HepG2 (cell line): ENCODE data around the gene ATP9B. TPM values are rescaled to one million over a fixed set of nuclear protein-coding genes. Genes with fewer than 3 reads are reported as not detected.

Experiments used
- ATAC-seq: fragments of 200-7000 bp; cut with Tn5 transposase; 3 replicates; pipeline ENCODE4 v1.9.1; 2020; ENCODE audit warnings: mild to moderate bottlenecking, moderate library complexity
- BruUV-seq: library from RNA; stranded (reverse); fragments of 400-500 nt; replicated peaks from 2 replicates; lab custom pipeline; 2021; lab: Mats Ljungman, UMichigan
- CTCF ChIA-PET: fragments of 300-600 bp; formaldehyde crosslinking; extraction: SDS; loops from one replicate; lab custom pipeline; 2021; ENCODE audit warnings: low total read pairs, inconsistent platforms, low intra/inter-chr PET ratio; lab: Yijun Ruan, JAX
- POLR2A ChIA-PET: fragments of 350-600 bp; sonication (Branson Sonifier 250); formaldehyde crosslinking; loops from one replicate; lab custom pipeline; 2020; ENCODE audit warnings: antibody characterized with exemption, inconsistent platforms; lab: Yijun Ruan, JAX
- DNase-seq: peaks from one replicate; pipeline ENCODE4 v3.0.0-alpha.2; 2015; ENCODE audit warnings: low spot score
- FAIRE-seq: peaks from 3 replicates; lab custom pipeline; 2011; peaks lifted over from hg19 to GRCh38; lab: Jason Lieb, UNC
- H2AFZ ChIP-seq: one replicate; pipeline ENCODE4 v1.6.1; 2011; ENCODE audit warnings: low read length, inconsistent platforms
- H3K27ac ChIP-seq: fragments of 300-600 bp; 3 replicates; pipeline ENCODE4 v1.8.0; 2011; ENCODE audit warnings: mixed run types, mild to moderate bottlenecking, mixed read lengths, low read length, inconsistent platforms; ENCODE audit not compliant: insufficient read depth; ENCODE audit errors: extremely low read length
- H3K27me3 ChIP-seq, 2 experiments: fragments of 200-600 bp in 1 of 2; 2 replicates in 1 of 2; 3 replicates in 1 of 2; pipeline versions ENCODE4 v1.6.0 to v1.8.0; 2011; ENCODE audit warnings: low read length in 2 of 2, mild to moderate bottlenecking in 2 of 2, moderate library complexity in 2 of 2, inconsistent platforms in 1 of 2; ENCODE audit not compliant: insufficient read depth in 2 of 2, control insufficient read depth in 1 of 2
- H3K36me3 ChIP-seq, 2 experiments: fragments of 200-600 bp in 1 of 2; replicated peaks in 1 of 2; 2 replicates in 1 of 2; 3 replicates in 1 of 2; pipeline versions ENCODE4 v1.5.1 to v1.8.0; 2011; ENCODE audit warnings: low read length in 2 of 2, inconsistent platforms in 1 of 2; ENCODE audit not compliant: insufficient read depth in 2 of 2, control insufficient read depth in 1 of 2
- H3K4me1 ChIP-seq: 2 replicates; pipeline ENCODE4 v1.5.1; 2012; ENCODE audit warnings: low read length, inconsistent platforms; ENCODE audit not compliant: insufficient read depth
- H3K4me2 ChIP-seq: 2 replicates; pipeline ENCODE4 v1.6.0; 2011; ENCODE audit warnings: low read depth, low read length, inconsistent platforms
- H3K4me3 ChIP-seq, 3 experiments: fragments of 200-600 bp in 1 of 3; sonication (generic), shearing (Covaris generic) in 1 of 3; replicated peaks in 1 of 3; 2 replicates each; pipeline ENCODE4 v1.5.1; 2011 to 2016; ENCODE audit warnings: low read length in 3 of 3, inconsistent platforms in 2 of 3, low read depth in 2 of 3, mild to moderate bottlenecking in 2 of 3, control low read depth in 1 of 3, mixed read lengths in 1 of 3; ENCODE audit not compliant: insufficient read depth in 1 of 3
- H3K79me2 ChIP-seq: one replicate; pipeline ENCODE4 v1.6.1; 2011; ENCODE audit warnings: low read length, inconsistent platforms; ENCODE audit not compliant: insufficient read depth
- H3K9ac ChIP-seq: 2 replicates; pipeline ENCODE4 v1.6.0; 2011; ENCODE audit warnings: mild to moderate bottlenecking, low read depth, low read length, inconsistent platforms; ENCODE audit not compliant: insufficient read depth
- H3K9me3 ChIP-seq: 2 replicates; pipeline ENCODE4 v1.5.1; 2012; ENCODE audit warnings: mild to moderate bottlenecking, low read length
- H4K20me1 ChIP-seq: 2 replicates; pipeline ENCODE4 v1.6.0; 2011; ENCODE audit warnings: inconsistent platforms, mild to moderate bottlenecking, low read length, moderate library complexity; ENCODE audit not compliant: insufficient read depth
- CC2D1A ChIP-seq: sonication (generic); formaldehyde crosslinking; IDR thresholded peaks from 2 replicates; pipeline ENCODE4 v1.8.1; 2023; ENCODE audit warnings: mild to moderate bottlenecking, missing genetic modification reagents
- IKZF1 ChIP-seq: fragments of 450-650 bp; IDR thresholded peaks from 2 replicates; pipeline ENCODE4 v1.7.1; 2016
- KAT7 ChIP-seq: IDR thresholded peaks from 2 replicates; pipeline ENCODE4 v1.6.1; 2018; ENCODE audit warnings: borderline replicate concordance, missing compliant biosample characterization
- MAFK ChIP-seq, 2 experiments: IDR thresholded peaks in 1 of 2; conservative IDR thresholded peaks in 1 of 2; 2 replicates each; pipeline ENCODE4 v1.6.1; 2011; ENCODE audit warnings: improper control_type of control experiment in 2 of 2, low read length in 2 of 2
- PATZ1 ChIP-seq: sonication (generic); formaldehyde crosslinking; IDR thresholded peaks from 2 replicates; pipeline ENCODE4 v1.4.0; 2020; ENCODE audit warnings: missing genetic modification reagents
- PRPF4 ChIP-seq: fragments of 200-400 bp; formaldehyde crosslinking; IDR thresholded peaks from 2 replicates; pipeline ENCODE4 v1.6.1; 2016; ENCODE audit warnings: low read length, low read depth; ENCODE audit not compliant: poor library complexity, severe bottlenecking
- RBM22 ChIP-seq: fragments of 200-400 bp; formaldehyde crosslinking; optimal IDR thresholded peaks from 2 replicates; pipeline ENCODE3; 2017; ENCODE audit warnings: mild to moderate bottlenecking, low read length, moderate library complexity
- RFX5 ChIP-seq: IDR thresholded peaks from 2 replicates; pipeline ENCODE4 v1.6.1; 2011; ENCODE audit warnings: low read depth, low read length, improper control_type of control experiment
- SNAPC4 ChIP-seq: sonication (generic); formaldehyde crosslinking; IDR thresholded peaks from 2 replicates; pipeline ENCODE4 v1.4.0; 2020; ENCODE audit warnings: mild to moderate bottlenecking, missing genetic modification reagents
- TBX2 ChIP-seq: sonication (generic); formaldehyde crosslinking; IDR thresholded peaks from 2 replicates; pipeline ENCODE4 v1.5.0; 2020; ENCODE audit warnings: missing genetic modification reagents, mild to moderate bottlenecking, borderline replicate concordance
- U2AF2 ChIP-seq: fragments of 200-400 bp; formaldehyde crosslinking; IDR thresholded peaks from 2 replicates; pipeline ENCODE4 v1.6.1; 2017; ENCODE audit warnings: low read depth, mild to moderate bottlenecking, low read length
- ZBTB21 ChIP-seq: sonication (generic); formaldehyde crosslinking; IDR thresholded peaks from 2 replicates; pipeline ENCODE4 v1.4.0; 2020; ENCODE audit warnings: missing genetic modification reagents
- ZBTB43 ChIP-seq: sonication (generic); formaldehyde crosslinking; conservative IDR thresholded peaks from 2 replicates; pipeline ENCODE4 v1.4.0; 2020; ENCODE audit warnings: missing genetic modification reagents
- ZFP90 ChIP-seq: sonication (generic); formaldehyde crosslinking; IDR thresholded peaks from 2 replicates; pipeline ENCODE4 v1.8.0; 2022; ENCODE audit warnings: missing genetic modification reagents, mild to moderate bottlenecking, inconsistent platforms, borderline replicate concordance
- ZNF781 ChIP-seq: sonication (generic); formaldehyde crosslinking; IDR thresholded peaks from 2 replicates; pipeline ENCODE4 v1.5.1; 2020; ENCODE audit warnings: borderline replicate concordance, mild to moderate bottlenecking, missing genetic modification reagents; ENCODE audit errors: not compliant biosample characterization
- ZNF816 ChIP-seq: sonication (generic); formaldehyde crosslinking; IDR thresholded peaks from 2 replicates; pipeline ENCODE4 v1.8.0; 2022; ENCODE audit warnings: missing genetic modification reagents, mild to moderate bottlenecking, borderline replicate concordance
- WGBS: methylation state at CpG from one replicate; pipeline ENCODE4 v1.1.6; 2017; ENCODE audit warnings: low lambda C conversion rate; 5-methylcytosine and 5-hydroxymethylcytosine counted together
- in situ Hi-C: cut with HindIII; loops from 2 replicates; pipeline ENCODE4 v1.10.0; 2017; ENCODE audit warnings: low pct_unique_long_range_greater_than_20kb; ENCODE audit not compliant: extremely low pct_ligation_motif_present
- intact Hi-C: fragments of 100-400 bp; cut with micrococcal nuclease; formaldehyde crosslinking; loops from one replicate; pipeline ENCODE4 v1.10.0; 2022; ENCODE audit not compliant: unreplicated experiment
- polyA plus RNA-seq, 8 experiments: library from polyadenylated mRNA; depleted of rRNA in 3 of 8; stranded (reverse) in 7 of 8; unstranded in 1 of 8; fragments of >200 nt; fragmentation: Illumina TruSeq in 4 of 8; extraction: Trizol in 4 of 8; gene quantifications; 2 replicates each; pipeline versions ENCODE4 v1.2.1 to v1.2.3, GENCODE V29; 2011 to 2016; ENCODE audit warnings: low read depth in 4 of 8, missing spikeins in 1 of 8, mixed read lengths in 1 of 8; ENCODE audit not compliant: insufficient read depth in 1 of 8
- total RNA-seq, 5 experiments: library from RNA; depleted of rRNA; stranded (reverse); fragments of >200 nt; fragmentation: Illumina TruSeq; extraction: Trizol; gene quantifications; 2 replicates each; pipeline ENCODE4 v1.2.3, GENCODE V29; 2016; ENCODE audit warnings: low read depth in 1 of 5

The ATP9B gene
- total and polyA plus RNA-seq, 2 of the 13 experiments (the other 11 are each of a cell fraction or from before 2014, with no cell fraction given) = 10.8 to 11.3 TPM

- TF ChIP-seq CC2D1A (no peak), IKZF1 (no peak), ZBTB21 (CRISPR knock-in tag) (no peak), ZNF816 (no peak), U2AF2 (no peak)
Observed at GRCh38 chr18:79317703-79318102, 248.5 kb downstream of the ATP9B start (continued).

- Histone ChIP-seq H3K4me1 (no peaks in the 10 kb centered on the region), H3K9ac (no peak overlapping the region), H3K4me2 (no peak overlapping the region), H3K27ac (no peak overlapping the region), H3K4me3 (no peak overlapping the region), H3K79me2 (no peaks in the 10 kb centered on the region), H4K20me1 (no peaks in the 10 kb centered on the region), H3K27me3 (no peaks in the 10 kb centered on the region), H3K36me3 (peaks cover 0 to 5% of the 10 kb centered on the region in 2 experiments; a peak in 3 of 5 replicates), H2AFZ (no peak overlapping the region), H3K9me3 (no peaks in the 10 kb centered on the region)
- POLR2A ChIA-PET = no interaction called here
- in situ Hi-C loops = no loop called here
- no peak for ATAC-seq
- intact Hi-C loops = no loop called here
- no peak for DNase-seq
- no peak for FAIRE-seq
- WGBS = over 99% methylated on average over 9 of the region's 9 CpGs
- no TSS peak for BruUV-seq
- CTCF ChIA-PET = no interaction called here
- TF ChIP-seq SNAPC4 (CRISPR knock-in tag) = no peak
- no peak for TF ChIP-seq RFX5
- TF ChIP-seq ZFP90 (CRISPR knock-in tag) = no peak
- TF ChIP-seq PRPF4 = no peak
- TF ChIP-seq PATZ1 (CRISPR knock-in tag) = no peak
- TF ChIP-seq ZNF781 (CRISPR knock-in tag) = no peak
- no peak for TF ChIP-seq KAT7 (CRISPR knock-in tag)
- TF ChIP-seq TBX2 = no peak
- TF ChIP-seq RBM22 = no peak
- TF ChIP-seq MAFK (conservative IDR thresholded peaks at IDR 0.05 in 1 of 2, IDR thresholded peaks at IDR 0.05 in 1 of 2; ENCODE audit: low read length in 2 of 2) = peak; percentile 46 to 68; a peak in 3 of 4 replicates
- TF ChIP-seq ZBTB43 (CRISPR knock-in tag) = no peak
Observed at GRCh38 chr18:79318142-79318673, 249.0 kb downstream of the ATP9B start.
